GM19043 (cell line): Measurements from ENCODE around the gene NRTN.
"Not testable (repeated sequence)": the region's sequence is repeated elsewhere in the genome, so short reads cannot be mapped to it uniquely, and the experiment has no call there.

Source experiments
- ATAC-seq: cut with Tn5 transposase; IDR thresholded peaks from one replicate; pipeline ENCODE4 v1.9.1; 2021; ENCODE audit warnings: low read depth; ENCODE audit not compliant: unreplicated experiment

The NRTN gene

GRCh38 chr19:5864725-5865486, 60.0 kb downstream of the NRTN start:
- no peak for ATAC-seq

- ATAC-seq = no peak
Measured at GRCh38 chr19:5865772-5866171, 60.9 kb downstream of the NRTN start.

GRCh38 chr19:5867201-5868136, 62.6 kb downstream of the NRTN start:
- no peak for ATAC-seq

GRCh38 chr19:5870986-5871394, 66.1 kb downstream of the NRTN start:
- no peak for ATAC-seq

GRCh38 chr19:5873617-5874199, 68.8 kb downstream of the NRTN start:
- no peak for ATAC-seq

GRCh38 chr19:5874496-5874895, 69.6 kb downstream of the NRTN start:
- ATAC-seq = not testable (repeated sequence)

GRCh38 chr19:5877427-5877826, 72.6 kb downstream of the NRTN start:
- no peak for ATAC-seq

- ATAC-seq = no peak
Measured at GRCh38 chr19:5877882-5878281, 73.0 kb downstream of the NRTN start.
